NB4 (cell line): ENCODE results near the gene PITPNC1.
"Not testable (repeated sequence)": the region's sequence is repeated elsewhere in the genome, so short reads cannot be mapped to it uniquely, and the experiment has no call there.

Experiments
- DNase-seq: peaks from one replicate; pipeline ENCODE4 v3.0.0; 2010; ENCODE audit warnings: low read depth
- H3K4me3 ChIP-seq: one replicate; pipeline ENCODE4 v1.5.1; 2011; ENCODE audit warnings: mild to moderate bottlenecking, low read depth, low read length, moderate library complexity
- MYC ChIP-seq: IDR thresholded peaks from 2 replicates; pipeline ENCODE4 v1.6.1; 2011; ENCODE audit warnings: low read depth, low read length
- POLR2A ChIP-seq: IDR thresholded peaks from 2 replicates; pipeline ENCODE4 v1.6.1; 2011; ENCODE audit warnings: mild to moderate bottlenecking; ENCODE audit not compliant: insufficient read length; ENCODE audit errors: extremely low read depth
- TF ChIP-seq, protein P1 (sequence below): IDR thresholded peaks from 2 replicates; pipeline ENCODE4 v1.6.1; 2011; ENCODE audit warnings: low read depth, low read length
- TF ChIP-seq, protein P2 (sequence below): IDR thresholded peaks from one replicate; pipeline ENCODE4 v1.5.1; 2012; ENCODE audit warnings: low read depth, low read length

PITPNC1 gene

DNA sequence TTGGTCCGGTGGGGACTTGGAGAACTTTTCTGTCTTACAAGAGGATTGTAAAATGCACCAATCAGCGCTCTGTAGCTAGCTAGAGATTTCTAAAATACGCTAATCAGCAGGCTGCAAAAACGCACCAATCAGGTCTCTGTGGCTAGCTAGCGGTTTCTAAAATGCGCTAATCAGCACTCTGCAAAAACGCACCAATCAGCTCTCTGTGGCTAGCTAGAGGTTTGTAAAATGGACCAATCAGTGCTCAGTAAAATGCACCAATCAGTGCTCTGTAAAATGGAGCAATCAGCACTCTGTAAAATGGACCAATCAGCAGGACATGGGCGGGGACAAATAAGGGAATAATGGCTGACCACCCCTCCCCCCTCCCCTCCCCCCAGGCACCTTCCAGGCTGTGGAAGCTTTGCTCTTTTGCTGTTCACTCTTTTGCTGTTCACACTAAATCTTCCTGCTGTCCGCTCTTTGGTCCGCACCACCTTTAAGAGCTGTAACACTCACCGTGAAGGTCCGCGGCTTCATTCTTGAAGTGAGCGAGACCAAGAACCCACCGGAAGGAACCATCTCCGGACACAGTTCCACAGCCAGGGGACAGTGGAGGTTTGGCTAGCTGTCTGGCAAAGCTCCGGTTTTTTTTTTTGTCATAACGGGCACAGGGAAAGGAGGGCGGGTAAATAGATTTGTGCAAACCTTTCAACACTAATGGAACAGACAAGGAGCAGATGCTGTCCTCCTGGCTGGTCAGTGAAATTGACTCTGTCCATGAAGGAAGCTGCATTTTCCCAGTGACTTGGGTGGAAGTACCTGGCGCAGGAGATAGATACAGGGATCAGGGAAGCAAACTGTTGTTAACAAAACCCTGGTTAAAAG lies 8.3 kb downstream of the PITPNC1 start:
- DNase-seq, result no peak
- TF ChIP-seq, protein P1, sequence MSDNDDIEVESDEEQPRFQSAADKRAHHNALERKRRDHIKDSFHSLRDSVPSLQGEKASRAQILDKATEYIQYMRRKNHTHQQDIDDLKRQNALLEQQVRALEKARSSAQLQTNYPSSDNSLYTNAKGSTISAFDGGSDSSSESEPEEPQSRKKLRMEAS, result no peak
- no peak for TF ChIP-seq POLR2A
- TF ChIP-seq, protein P2, sequence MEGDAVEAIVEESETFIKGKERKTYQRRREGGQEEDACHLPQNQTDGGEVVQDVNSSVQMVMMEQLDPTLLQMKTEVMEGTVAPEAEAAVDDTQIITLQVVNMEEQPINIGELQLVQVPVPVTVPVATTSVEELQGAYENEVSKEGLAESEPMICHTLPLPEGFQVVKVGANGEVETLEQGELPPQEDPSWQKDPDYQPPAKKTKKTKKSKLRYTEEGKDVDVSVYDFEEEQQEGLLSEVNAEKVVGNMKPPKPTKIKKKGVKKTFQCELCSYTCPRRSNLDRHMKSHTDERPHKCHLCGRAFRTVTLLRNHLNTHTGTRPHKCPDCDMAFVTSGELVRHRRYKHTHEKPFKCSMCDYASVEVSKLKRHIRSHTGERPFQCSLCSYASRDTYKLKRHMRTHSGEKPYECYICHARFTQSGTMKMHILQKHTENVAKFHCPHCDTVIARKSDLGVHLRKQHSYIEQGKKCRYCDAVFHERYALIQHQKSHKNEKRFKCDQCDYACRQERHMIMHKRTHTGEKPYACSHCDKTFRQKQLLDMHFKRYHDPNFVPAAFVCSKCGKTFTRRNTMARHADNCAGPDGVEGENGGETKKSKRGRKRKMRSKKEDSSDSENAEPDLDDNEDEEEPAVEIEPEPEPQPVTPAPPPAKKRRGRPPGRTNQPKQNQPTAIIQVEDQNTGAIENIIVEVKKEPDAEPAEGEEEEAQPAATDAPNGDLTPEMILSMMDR, result no peak
- TF ChIP-seq MYC, result no peak
- no peak overlapping the region for H3K4me3 ChIP-seq

DNA sequence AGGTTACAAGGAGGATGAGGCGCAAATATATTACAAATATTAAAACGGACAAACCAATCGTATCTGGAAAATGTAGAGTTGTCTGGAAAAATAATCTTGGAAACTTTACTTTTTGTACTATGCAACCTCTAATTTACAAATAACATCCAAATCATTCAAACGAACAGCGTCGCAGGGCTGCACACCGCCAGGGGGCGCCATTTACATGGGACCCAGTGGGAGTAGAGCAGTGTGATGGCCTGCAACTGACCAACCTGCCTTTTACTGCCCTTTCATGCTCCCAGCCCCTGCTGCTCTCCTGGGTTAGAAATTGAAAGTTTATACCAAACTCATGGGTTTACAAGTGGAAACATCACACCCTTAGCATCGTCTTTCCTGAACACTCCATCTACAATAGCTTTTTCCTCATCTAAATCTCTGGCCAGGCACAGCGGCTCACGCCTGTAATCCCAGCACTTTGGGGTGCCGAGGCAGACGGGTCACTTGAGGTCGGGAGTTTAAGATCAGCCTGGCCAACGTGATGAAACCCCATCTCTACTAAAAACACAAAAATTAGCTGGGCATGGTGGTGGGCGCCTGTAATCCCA lies 10.0 kb downstream of the PITPNC1 start:
- DNase-seq, result peak; percentile 78
- H3K4me3 ChIP-seq, result no peak overlapping the region
- TF ChIP-seq MYC, result no peak
- TF ChIP-seq, protein P2, result peak; percentile 86
- TF ChIP-seq, protein P1, result no peak

DNA sequence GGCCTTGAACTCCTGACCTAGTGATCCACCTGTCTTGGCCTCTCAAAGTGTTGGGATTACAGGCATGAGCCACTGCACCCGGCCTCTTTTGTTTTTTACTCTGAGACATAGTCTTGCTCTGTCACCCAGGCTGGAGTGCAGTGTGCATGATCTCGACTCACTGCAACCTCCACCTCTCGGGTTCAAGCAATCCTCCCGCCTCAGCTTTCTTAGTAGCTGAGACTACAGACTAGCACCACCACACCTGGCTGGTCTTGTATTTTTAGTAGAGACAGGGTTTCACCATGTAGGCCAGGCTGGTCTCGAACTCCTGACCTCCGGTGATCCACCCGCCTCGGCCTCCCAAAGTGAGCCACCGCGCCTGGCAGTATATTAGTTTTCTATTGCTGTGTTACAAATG lies 11.5 kb downstream of the PITPNC1 start:
- H3K4me3 ChIP-seq, DNase-seq: not testable (repeated sequence)

DNA sequence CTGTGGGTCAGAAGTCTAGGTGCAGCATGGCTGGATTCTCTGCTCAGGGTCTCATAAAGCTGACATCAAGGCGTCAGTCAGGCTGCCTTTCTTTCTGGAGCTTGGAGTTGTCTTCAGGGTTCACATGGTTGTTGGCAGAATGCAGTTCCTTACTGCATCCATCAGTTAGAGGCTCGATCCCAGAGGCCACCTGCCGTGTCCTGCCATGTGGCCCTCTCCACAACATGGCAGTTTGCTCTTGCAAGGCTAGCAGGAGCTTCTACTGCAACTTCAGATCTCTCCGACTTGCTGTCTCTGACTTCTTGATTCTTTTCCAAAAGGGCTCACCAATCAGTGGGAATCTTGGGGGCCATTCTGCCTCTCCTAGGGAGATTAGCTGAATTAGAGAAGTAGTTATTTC lies 11.9 kb downstream of the PITPNC1 start:
- H3K4me3 ChIP-seq, result no peak overlapping the region
- no peak for TF ChIP-seq POLR2A
- TF ChIP-seq, protein P2, result no peak
- TF ChIP-seq, protein P1, result no peak
- TF ChIP-seq MYC, result no peak
- no peak for DNase-seq

DNA sequence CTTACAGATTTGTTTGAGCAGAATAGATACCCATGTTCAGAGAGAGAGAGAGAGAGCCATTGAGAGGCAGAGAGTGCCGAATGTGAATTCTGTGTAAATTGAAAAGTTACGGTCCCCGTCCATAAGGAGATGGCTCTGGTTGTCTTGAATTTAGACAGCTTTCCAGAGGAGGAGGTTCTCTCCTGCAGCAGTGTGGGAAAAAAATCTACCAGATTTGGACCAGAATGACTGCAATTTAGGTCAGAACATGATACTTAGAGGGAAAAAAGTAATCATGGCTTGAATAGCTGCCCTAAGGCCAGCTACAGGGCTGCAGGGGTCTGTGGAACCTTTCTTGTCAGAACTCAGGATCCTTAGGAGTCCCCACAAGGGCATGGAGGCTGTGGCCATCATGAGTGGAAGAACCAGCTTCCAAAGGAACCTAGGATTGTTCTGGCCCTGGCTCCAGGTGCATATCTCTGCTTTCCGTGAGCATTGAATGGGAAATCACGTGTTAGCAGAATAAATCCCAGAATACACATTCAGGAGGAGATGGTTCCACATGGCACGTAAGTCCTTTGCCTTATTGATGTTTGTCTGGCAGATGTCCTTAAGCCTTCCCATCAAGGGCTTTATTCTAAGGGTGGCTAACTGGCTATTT lies 13.0 kb downstream of the PITPNC1 start:
- TF ChIP-seq, protein P2, result no peak
- no peak for TF ChIP-seq MYC
- TF ChIP-seq, protein P1, result no peak
- no peak for TF ChIP-seq POLR2A
- no peak for DNase-seq
- no peak overlapping the region for H3K4me3 ChIP-seq
